ENCODE data around the gene ITPRID2. TPM values are rescaled to one million over a fixed set of nuclear protein-coding genes. Genes with fewer than 3 reads are reported as not detected.

ITPRID2 gene
- total and polyA plus RNA-seq, 2 of the 8 experiments (the other 6 are each of a cell fraction or from before 2014, with no cell fraction given), result 1.9 to 12.6 TPM

GRCh38 chr2:181846399-181847197 lies 44.9 kb upstream of the ITPRID2 start:
- no peaks in the 10 kb centered on the region for H3K27me3 ChIP-seq (replicated peaks in 1 of 4; ENCODE audit: control insufficient read depth in 3 of 4, extremely low read depth in 1 of 4, insufficient read depth in 3 of 4, low read length in 3 of 4)
- DNase-seq (ENCODE audit: low read depth in 1 of 2, low spot score in 2 of 2), result no peak
- no peak overlapping the region for H2BK20ac ChIP-seq (ENCODE audit: low read length)
- H3K27ac ChIP-seq (ENCODE audit: low read depth, low read length), result no peak overlapping the region
- no peak overlapping the region for H3K4ac ChIP-seq (replicated peaks; ENCODE audit: insufficient read length, low read depth, low read length)
- no peak overlapping the region for H2AK5ac ChIP-seq (ENCODE audit: low read depth, low read length)
- no peak overlapping the region for H4K5ac ChIP-seq (ENCODE audit: insufficient read length, low read depth, low read length)
- H3K23ac ChIP-seq (ENCODE audit: insufficient read length), result no peak overlapping the region
- no peaks in the 10 kb centered on the region for H3K79me2 ChIP-seq (ENCODE audit: control insufficient read depth in 1 of 2, insufficient read depth in 2 of 2, low read length in 2 of 2)
- ChIA-PET POLR2A (ENCODE audit: partially characterized antibody) (no interaction called here), CTCF (ENCODE audit: partially characterized antibody) (interaction anchor here (1.1 to 1.3 kb wide), 2 partner anchors 91 to 104 kb away, joined by 3 to 4 read pairs; no protein-coding TSS in a partner anchor)
- no peaks in the 10 kb centered on the region for H3K79me1 ChIP-seq (ENCODE audit: low read depth, low read length)
- no peaks in the 10 kb centered on the region for H3K23me2 ChIP-seq (ENCODE audit: low read depth, low read length)
- no peak overlapping the region for H3K18ac ChIP-seq (ENCODE audit: extremely low read depth, low read length)
- no peak overlapping the region for H3K9ac ChIP-seq (replicated peaks in 1 of 4; ENCODE audit: extremely low read depth in 1 of 4, low read depth in 3 of 4, low read length in 3 of 4)
- no peak overlapping the region for H2BK12ac ChIP-seq (ENCODE audit: low read depth, low read length)
- no peak overlapping the region for H4K8ac ChIP-seq (ENCODE audit: extremely low read depth, insufficient read depth, low read length)
- H2BK5ac ChIP-seq (ENCODE audit: low read depth, low read length), result no peak overlapping the region
- H2BK15ac ChIP-seq (ENCODE audit: low read length), result no peak overlapping the region
- no peak overlapping the region for H3K4me3 ChIP-seq (ENCODE audit: extremely low read depth in 1 of 4, insufficient read depth in 2 of 4, low read depth in 3 of 4, low read length in 4 of 4)
- H4K91ac ChIP-seq (replicated peaks; ENCODE audit: insufficient read length, low read length), result no peak overlapping the region
- H4K20me1 ChIP-seq (replicated peaks in 1 of 2; ENCODE audit: control insufficient read depth in 1 of 2, insufficient read depth in 2 of 2, low read length in 2 of 2), result no peaks in the 10 kb centered on the region
- H3K14ac ChIP-seq (ENCODE audit: insufficient read length), result no peak overlapping the region
- H3K4me2 ChIP-seq (ENCODE audit: insufficient read depth in 1 of 2, low read depth in 2 of 2, low read length in 2 of 2), result no peak overlapping the region
- 88% methylated on average over 4 of the region's 4 CpGs; no CpG with 5 or more reads in 1 of the 2 experiments for WGBS, 2 experiments (ENCODE audit: extremely low coverage in 1 of 2, insufficient coverage in 1 of 2, insufficient read length in 1 of 2, insufficient replicate concordance in 2 of 2, low coverage in 1 of 2, low lambda C conversion rate in 2 of 2, missing lambda C conversion rate in 1 of 2)
- FAIRE-seq, result no peak
- H2AFZ ChIP-seq (ENCODE audit: low read length), result no peak overlapping the region
- no peak overlapping the region for H2BK120ac ChIP-seq (replicated peaks; ENCODE audit: low read depth, low read length)
- H3K56ac ChIP-seq (replicated peaks; ENCODE audit: insufficient read length, low read depth, low read length), result no peak overlapping the region
- H3K36me3 ChIP-seq (ENCODE audit: control insufficient read depth in 2 of 4, insufficient read depth in 4 of 4, low read length in 3 of 4), result no peaks in the 10 kb centered on the region
- no peaks in the 10 kb centered on the region for H3K9me3 ChIP-seq (ENCODE audit: insufficient read depth in 2 of 2, low read depth in 1 of 2, low read length in 1 of 2)
- peaks cover 0 to 6% (median 1%) of the 10 kb centered on the region in 4 experiments; a peak in 1 of 7 replicates for H3K4me1 ChIP-seq (replicated peaks in 1 of 4; ENCODE audit: control insufficient read depth in 3 of 4, insufficient read depth in 4 of 4, low read length in 3 of 4)
- TF ChIP-seq MAX (IDR thresholded peaks at IDR 0.05) (no peak), KDM4A (IDR thresholded peaks at IDR 0.05; ENCODE audit: low read depth, low read length, severe bottlenecking) (no peak), SUZ12 (IDR thresholded peaks at IDR 0.05; ENCODE audit: low read length) (no peak), GABPA (IDR thresholded peaks at IDR 0.05; ENCODE audit: borderline replicate concordance, insufficient read depth, low read length) (no peak), RXRA (IDR thresholded peaks at IDR 0.05; ENCODE audit: insufficient read depth, low read depth, low read length) (no peak), CEBPB (IDR thresholded peaks at IDR 0.05; ENCODE audit: low read depth, low read length) (no peak), EP300 (IDR thresholded peaks at IDR 0.05; ENCODE audit: borderline replicate concordance in 1 of 2, low read depth in 2 of 2, low read length in 2 of 2) (no peak), SIX5 (IDR thresholded peaks at IDR 0.05; ENCODE audit: low read depth, low read length) (no peak), RNF2 (IDR thresholded peaks at IDR 0.05; ENCODE audit: borderline replicate concordance, low read depth, low read length, missing control alignments, poor library complexity, severe bottlenecking) (no peak), CHD1 (IDR thresholded peaks at IDR 0.05; ENCODE audit: low read depth, low read length) (no peak), HDAC2 (IDR thresholded peaks at IDR 0.05; ENCODE audit: borderline replicate concordance in 1 of 2, low read depth in 2 of 2, low read length in 2 of 2) (no peak)

Data from H1 (cell line).